ENCODE data around the gene PDLIM1. TPM values are rescaled to one million over a fixed set of nuclear protein-coding genes. Genes with fewer than 3 reads are reported as not detected.

The PDLIM1 gene
- total RNA-seq, 4 donors from 2014 or later = 25.4 to 74.1 (median 68.5) TPM

GRCh38 chr10:95188593-95188992 lies 102.2 kb downstream of the PDLIM1 start:
- H3K4me1 ChIP-seq = peaks cover 0 to 7% (median 0%) of the 10 kb centered on the region in 3 donors
- no peak overlapping the region for H3K27ac ChIP-seq
- ATAC-seq = no peak
- TF ChIP-seq CTCF (IDR thresholded peaks at IDR 0.05) (no peak), POLR2AphosphoS5 (IDR thresholded peaks at IDR 0.05) (no peak), EP300 (IDR thresholded peaks at IDR 0.05) (no peak), POLR2A (IDR thresholded peaks at IDR 0.05) (no peak)
- H3K9me3 ChIP-seq = no peaks in the 10 kb centered on the region
- H3K4me3 ChIP-seq = no peak overlapping the region
- H3K27me3 ChIP-seq = no peaks in the 10 kb centered on the region
- no peaks in the 10 kb centered on the region for H3K36me3 ChIP-seq

DNA sequence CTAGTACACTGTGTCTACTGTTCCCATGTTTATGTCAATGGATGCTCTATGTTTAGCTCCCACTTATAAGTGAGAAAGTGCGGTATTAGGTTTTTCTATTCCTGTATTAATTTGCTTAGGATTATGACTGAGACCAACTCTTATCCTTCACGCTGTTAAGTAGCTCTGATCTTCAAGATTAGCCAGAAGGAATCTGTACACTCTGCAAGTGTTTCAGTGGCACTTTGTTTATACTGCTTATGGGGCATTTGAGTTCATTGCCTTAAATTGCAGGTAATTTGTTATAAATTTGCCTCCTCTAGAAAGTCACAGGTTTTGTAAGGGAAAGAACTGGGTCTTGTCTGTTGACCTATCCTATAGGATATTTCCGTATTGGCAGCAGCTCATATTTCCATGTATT lies 103.2 kb downstream of the PDLIM1 start:
- TF ChIP-seq POLR2A (IDR thresholded peaks at IDR 0.05) (no peak), CTCF (IDR thresholded peaks at IDR 0.05) (no peak), EP300 (IDR thresholded peaks at IDR 0.05) (no peak), POLR2AphosphoS5 (IDR thresholded peaks at IDR 0.05) (no peak)
- 46 to 63% methylated on average over 3 of the region's 3 CpGs for WGBS, 2 donors (ENCODE audit: low coverage in 1 of 2)
- no peaks in the 10 kb centered on the region for H3K9me3 ChIP-seq
- no peaks in the 10 kb centered on the region for H3K36me3 ChIP-seq
- no peaks in the 10 kb centered on the region for H3K27me3 ChIP-seq
- no peak for ATAC-seq
- H3K4me3 ChIP-seq = no peak overlapping the region
- H3K27ac ChIP-seq = no peak overlapping the region
- H3K4me1 ChIP-seq = peaks cover 0 to 10% (median 0%) of the 10 kb centered on the region in 3 donors

Other genes starting within 250 kb of the PDLIM1 start
- not detected for gene CYP2C8, start 221.5 kb downstream of the PDLIM1 start, total RNA-seq
- gene ACSM6, start 96.8 kb downstream of the PDLIM1 start, total RNA-seq = 1 to 10 TPM in 1 of 4 donors, not detected in 3; 1.2 TPM